HT1080 (cell line): ENCODE results near the gene MINDY4. TPM values are rescaled to one million over a fixed set of nuclear protein-coding genes. Genes with fewer than 3 reads are reported as not detected.

Experiments
- DNase-seq: peaks from one replicate; pipeline ENCODE4 v3.0.0-alpha.2; 2015; ENCODE audit warnings: low read depth
- total RNA-seq: library from RNA; depleted of rRNA; stranded (reverse); fragments of >200 nt; shearing (Covaris generic); gene quantifications from 2 replicates; pipeline ENCODE4 v1.2.3, GENCODE V29; 2014

MINDY4 gene
- total RNA-seq, 1 experiment from 2014 or later = 1.8 TPM

- DNase-seq = no peak
Observed at GRCh38 chr7:30928254-30928872, 157.1 kb downstream of the MINDY4 start.

GRCh38 chr7:30929686-30930085, 158.5 kb downstream of the MINDY4 start:
- DNase-seq = no peak

- no peak for DNase-seq
Observed at GRCh38 chr7:30930621-30931020, 159.4 kb downstream of the MINDY4 start.

- no peak for DNase-seq
Observed at GRCh38 chr7:30931161-30931928, 160.1 kb downstream of the MINDY4 start.

GRCh38 chr7:30931929-30932540, 160.8 kb downstream of the MINDY4 start:
- DNase-seq = no peak

GRCh38 chr7:30932562-30932961, 161.3 kb downstream of the MINDY4 start:
- DNase-seq = no peak

- no peak for DNase-seq
Observed at GRCh38 chr7:30933124-30933974, 162.1 kb downstream of the MINDY4 start.

GRCh38 chr7:30934225-30934624, 163.0 kb downstream of the MINDY4 start:
- no peak for DNase-seq

GRCh38 chr7:30934732-30935568, 163.7 kb downstream of the MINDY4 start:
- no peak for DNase-seq

GRCh38 chr7:30935569-30935877, 164.3 kb downstream of the MINDY4 start:
- no peak for DNase-seq

GRCh38 chr7:30936650-30937245, 165.5 kb downstream of the MINDY4 start:
- DNase-seq = no peak

GRCh38 chr7:30937416-30937815, 166.2 kb downstream of the MINDY4 start:
- DNase-seq = no peak

- DNase-seq = peak; percentile 66
Observed at GRCh38 chr7:30938435-30939316, 167.5 kb downstream of the MINDY4 start.

- no peak for DNase-seq
Observed at GRCh38 chr7:30941582-30942323, 170.5 kb downstream of the MINDY4 start.
